ENCODE measurements around the gene IL16. TPM values are rescaled to one million over a fixed set of nuclear protein-coding genes. Genes with fewer than 3 reads are reported as not detected.

IL16 gene
- total RNA-seq, 1 donor from 2014 or later = 29.6 TPM

- Mint-ChIP-seq H3K27me3 (ENCODE audit: unreplicated experiment) (peaks cover 6% of the 10 kb centered on the region), H3K4me1 (ENCODE audit: unreplicated experiment) (peaks cover 6% of the 10 kb centered on the region), H3K9me3 (ENCODE audit: unreplicated experiment) (peaks cover 8% of the 10 kb centered on the region), H3K36me3 (ENCODE audit: low read depth, unreplicated experiment) (peaks cover 41% of the 10 kb centered on the region), H3K4me3 (ENCODE audit: unreplicated experiment) (no peak overlapping the region), H3K27ac (ENCODE audit: unreplicated experiment) (no peak overlapping the region)
- no peak for DNase-seq (ENCODE audit: low spot score)
- TF ChIP-seq, protein P1, sequence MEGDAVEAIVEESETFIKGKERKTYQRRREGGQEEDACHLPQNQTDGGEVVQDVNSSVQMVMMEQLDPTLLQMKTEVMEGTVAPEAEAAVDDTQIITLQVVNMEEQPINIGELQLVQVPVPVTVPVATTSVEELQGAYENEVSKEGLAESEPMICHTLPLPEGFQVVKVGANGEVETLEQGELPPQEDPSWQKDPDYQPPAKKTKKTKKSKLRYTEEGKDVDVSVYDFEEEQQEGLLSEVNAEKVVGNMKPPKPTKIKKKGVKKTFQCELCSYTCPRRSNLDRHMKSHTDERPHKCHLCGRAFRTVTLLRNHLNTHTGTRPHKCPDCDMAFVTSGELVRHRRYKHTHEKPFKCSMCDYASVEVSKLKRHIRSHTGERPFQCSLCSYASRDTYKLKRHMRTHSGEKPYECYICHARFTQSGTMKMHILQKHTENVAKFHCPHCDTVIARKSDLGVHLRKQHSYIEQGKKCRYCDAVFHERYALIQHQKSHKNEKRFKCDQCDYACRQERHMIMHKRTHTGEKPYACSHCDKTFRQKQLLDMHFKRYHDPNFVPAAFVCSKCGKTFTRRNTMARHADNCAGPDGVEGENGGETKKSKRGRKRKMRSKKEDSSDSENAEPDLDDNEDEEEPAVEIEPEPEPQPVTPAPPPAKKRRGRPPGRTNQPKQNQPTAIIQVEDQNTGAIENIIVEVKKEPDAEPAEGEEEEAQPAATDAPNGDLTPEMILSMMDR (IDR thresholded peaks at IDR 0.05; ENCODE audit: unreplicated experiment) = no peak
These were observed 81.8 kb downstream of the IL16 start for GRCh38 chr15:81278306-81279029.

- Mint-ChIP-seq H3K4me3 (ENCODE audit: unreplicated experiment) (no peak overlapping the region), H3K4me1 (ENCODE audit: unreplicated experiment) (peaks cover 3% of the 10 kb centered on the region), H3K9me3 (ENCODE audit: unreplicated experiment) (peaks cover 8% of the 10 kb centered on the region), H3K27me3 (ENCODE audit: unreplicated experiment) (peaks cover 6% of the 10 kb centered on the region), H3K36me3 (ENCODE audit: low read depth, unreplicated experiment) (peaks cover 41% of the 10 kb centered on the region), H3K27ac (ENCODE audit: unreplicated experiment) (peak overlapping the region; percentile 16)
- TF ChIP-seq, protein P1 (IDR thresholded peaks at IDR 0.05; ENCODE audit: unreplicated experiment) = no peak
- no peak for DNase-seq (ENCODE audit: low spot score)
These were observed 83.2 kb downstream of the IL16 start for GRCh38 chr15:81279621-81280485.

GRCh38 chr15:81280696-81281455 lies 84.2 kb downstream of the IL16 start:
- H3K27me3 Mint-ChIP-seq (ENCODE audit: unreplicated experiment) = peaks cover 6% of the 10 kb centered on the region
- peaks cover 8% of the 10 kb centered on the region for H3K9me3 Mint-ChIP-seq (ENCODE audit: unreplicated experiment)
- peaks cover 42% of the 10 kb centered on the region for H3K36me3 Mint-ChIP-seq (ENCODE audit: low read depth, unreplicated experiment)
- no peak for DNase-seq (ENCODE audit: low spot score)
- peak overlapping the region; percentile 45 for H3K4me3 Mint-ChIP-seq (ENCODE audit: unreplicated experiment)
- peaks cover 2% of the 10 kb centered on the region for H3K4me1 Mint-ChIP-seq (ENCODE audit: unreplicated experiment)
- no peak overlapping the region for H3K27ac Mint-ChIP-seq (ENCODE audit: unreplicated experiment)
- TF ChIP-seq, protein P1 (IDR thresholded peaks at IDR 0.05; ENCODE audit: unreplicated experiment) = no peak

DNA sequence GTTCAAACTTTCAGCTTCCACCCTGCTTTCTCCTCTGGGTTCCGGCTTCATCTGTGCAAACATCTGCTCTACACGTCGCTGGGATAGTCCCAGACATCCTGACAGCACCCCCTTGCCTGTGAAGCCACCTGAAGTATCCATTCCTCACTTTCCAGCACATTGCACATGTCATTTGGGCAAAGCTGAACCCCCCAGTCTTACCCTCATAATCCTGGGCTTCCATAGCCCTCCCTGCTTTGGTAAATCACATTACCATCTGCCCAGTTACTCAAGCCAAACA lies 84.7 kb downstream of the IL16 start:
- Mint-ChIP-seq H3K27me3 (ENCODE audit: unreplicated experiment) (peaks cover 6% of the 10 kb centered on the region), H3K27ac (ENCODE audit: unreplicated experiment) (no peak overlapping the region), H3K4me1 (ENCODE audit: unreplicated experiment) (peaks cover 4% of the 10 kb centered on the region), H3K9me3 (ENCODE audit: unreplicated experiment) (peaks cover 8% of the 10 kb centered on the region), H3K4me3 (ENCODE audit: unreplicated experiment) (peak overlapping the region; percentile 45), H3K36me3 (ENCODE audit: low read depth, unreplicated experiment) (peaks cover 46% of the 10 kb centered on the region)
- DNase-seq (ENCODE audit: low spot score) = no peak
- TF ChIP-seq, protein P1 (IDR thresholded peaks at IDR 0.05; ENCODE audit: unreplicated experiment) = no peak

All from endothelial cell (in vitro differentiated cells).